Erythroblast (primary cell): Measurements from ENCODE around the gene SERPING1.

ENCODE experiments used
- DNase-seq, 2 experiments: peaks; one replicate each; lab custom pipeline; 2025; lab: John Stamatoyannopoulos, UW
- GATA1 ChIP-seq: IDR thresholded peaks from 2 replicates; pipeline ENCODE4 v1.6.1; 2011; ENCODE audit warnings: low read depth, mild to moderate bottlenecking, control low read depth, low read length, moderate library complexity
- POLR2A ChIP-seq: IDR thresholded peaks from 2 replicates; pipeline ENCODE4 v1.6.1; 2011; ENCODE audit warnings: mild to moderate bottlenecking, low read length

The SERPING1 gene

DNA sequence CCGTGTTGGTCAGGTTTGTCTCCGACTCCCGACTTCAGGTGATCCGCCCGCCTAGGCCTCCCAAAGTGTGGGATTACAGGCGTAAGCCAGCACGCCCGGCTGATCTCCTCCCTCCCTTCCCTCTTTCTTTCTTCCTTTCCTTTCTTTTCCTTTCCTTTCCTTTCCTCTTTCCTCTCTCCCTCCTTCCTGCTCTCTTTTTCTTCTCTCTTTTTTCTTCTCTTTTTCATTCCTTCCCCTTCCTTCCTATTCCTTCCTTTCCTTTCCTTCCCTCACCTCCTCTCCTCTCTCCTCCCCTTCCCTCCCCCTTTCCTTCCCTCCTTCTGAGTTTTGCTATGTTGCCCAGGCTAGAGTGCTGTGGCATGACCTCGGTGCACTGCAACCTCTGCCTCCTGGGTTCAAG lies 66.5 kb downstream of the SERPING1 start:
- TF ChIP-seq POLR2A (no peak), GATA1 (no peak)
- DNase-seq: no peak
